T-helper 1 cell treated with Interleukin-12 subunit alpha and Interleukin-12 subunit beta and Interleukin-4 antibody, amounts not matched to agents 30 ng/mL and 1 ng/mL, for 36 hours (primary cell): ENCODE results near the gene TAF4B. TPM values are rescaled to one million over a fixed set of nuclear protein-coding genes. Genes with fewer than 3 reads are reported as not detected.

Source experiments
- intact Hi-C: fragments of 100-400 bp; cut with micrococcal nuclease; formaldehyde crosslinking; loops from one replicate; pipeline ENCODE4 v1.15.1; 2024
- total RNA-seq: library from RNA; stranded (reverse); gene quantifications from 2 replicates; pipeline ENCODE4 v1.2.3, GENCODE V29; 2022

The TAF4B gene
- total RNA-seq, 1 donor from 2014 or later: 9.4 TPM

DNA sequence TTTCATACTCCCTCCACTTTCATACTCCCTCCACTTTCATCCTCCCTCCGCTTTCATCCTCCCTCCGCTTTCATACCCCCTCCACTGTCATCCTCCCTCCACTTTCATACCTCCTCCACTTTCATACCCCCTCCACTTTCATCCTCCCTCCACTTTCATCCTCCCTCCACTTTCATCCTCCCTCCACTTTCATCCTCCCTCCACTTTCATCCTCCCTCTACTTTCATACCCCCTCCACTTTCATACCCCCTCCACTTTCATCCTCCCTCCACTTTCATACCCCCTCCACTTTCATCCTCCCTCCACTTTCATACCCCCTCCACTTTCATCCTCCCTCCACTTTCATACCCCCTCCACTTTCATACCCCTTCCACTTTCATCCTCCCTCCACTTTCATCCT lies 77.0 kb downstream of the TAF4B start:
- intact Hi-C loops: loop anchor here (10.0 kb wide), 1 partner anchor 242 kb away; the partner anchor contains the start of gene KCTD1

DNA sequence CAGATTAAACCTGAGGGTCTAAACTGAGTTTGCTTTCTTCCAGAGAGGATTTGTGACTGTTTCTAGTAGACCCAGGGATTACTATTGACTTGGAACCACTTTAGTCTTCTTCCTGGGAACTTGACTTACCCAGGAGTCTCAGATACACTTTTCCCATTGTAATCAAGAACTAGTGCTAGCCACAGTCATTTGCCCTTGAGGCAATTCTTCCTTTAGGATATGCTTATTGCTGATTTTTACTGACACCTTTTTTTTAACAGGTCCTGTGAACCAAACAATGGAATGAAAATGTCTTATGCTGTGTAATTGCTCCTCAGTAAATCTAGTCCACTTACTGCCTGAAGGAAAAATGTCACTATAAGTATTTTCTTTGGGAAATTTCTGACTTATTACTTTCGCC lies 78.3 kb downstream of the TAF4B start:
- intact Hi-C loops: loop anchor here (10.0 kb wide), 1 partner anchor 240 kb away; the partner anchor contains the start of gene KCTD1

DNA sequence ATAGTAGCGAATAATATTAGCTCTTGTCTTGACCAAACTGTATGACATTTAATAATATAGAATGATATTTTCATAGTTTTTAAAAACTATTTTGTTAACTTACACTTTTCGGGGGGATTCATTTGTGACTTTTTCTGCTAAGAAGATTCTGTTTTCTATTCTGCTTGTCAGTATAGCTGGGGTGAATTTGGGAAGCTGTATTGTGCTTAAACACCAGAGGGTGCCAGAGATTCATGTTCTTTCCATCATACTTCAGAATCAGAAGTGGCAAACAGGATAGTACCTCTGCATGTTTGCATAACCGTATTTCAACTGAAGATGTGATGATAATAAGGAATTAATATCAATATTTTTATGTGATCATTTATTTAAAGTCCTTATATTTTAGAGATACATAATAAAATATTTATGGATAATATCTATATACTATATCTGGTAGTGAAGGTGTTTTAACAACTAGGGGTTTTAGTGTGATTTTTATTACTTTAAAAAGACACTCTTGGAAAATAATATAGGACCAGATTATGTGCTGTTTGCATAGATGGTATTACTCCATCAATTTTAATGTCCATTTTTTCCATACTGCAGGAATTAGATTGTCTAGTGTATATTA lies 81.0 kb downstream of the TAF4B start:
- intact Hi-C loops: loop anchor here (1.0 to 10.0 kb wide), 4 partner anchors 76 to 1292 kb away; partner anchors contain the start of gene KCTD1

DNA sequence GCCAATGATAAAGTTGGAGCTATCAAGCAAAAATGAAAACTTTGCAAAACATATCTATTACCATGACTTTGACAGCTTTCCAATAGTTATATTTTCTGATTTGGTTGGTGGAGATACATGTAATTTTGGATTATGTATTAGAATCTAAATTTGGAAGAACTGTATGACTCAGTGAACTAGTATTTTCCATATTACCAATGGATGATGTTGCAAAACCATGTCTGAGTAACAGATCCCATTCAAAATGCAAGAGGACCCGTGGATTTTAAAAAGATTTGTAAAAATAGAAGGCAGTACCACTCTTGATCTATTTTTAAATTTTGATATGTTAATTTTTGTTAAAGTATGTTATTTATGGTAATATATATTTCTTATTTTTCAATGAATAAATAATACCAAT lies 83.0 kb downstream of the TAF4B start:
- intact Hi-C loops: loop anchor here (10.0 kb wide), 1 partner anchor 236 kb away; the partner anchor contains the start of gene KCTD1

DNA sequence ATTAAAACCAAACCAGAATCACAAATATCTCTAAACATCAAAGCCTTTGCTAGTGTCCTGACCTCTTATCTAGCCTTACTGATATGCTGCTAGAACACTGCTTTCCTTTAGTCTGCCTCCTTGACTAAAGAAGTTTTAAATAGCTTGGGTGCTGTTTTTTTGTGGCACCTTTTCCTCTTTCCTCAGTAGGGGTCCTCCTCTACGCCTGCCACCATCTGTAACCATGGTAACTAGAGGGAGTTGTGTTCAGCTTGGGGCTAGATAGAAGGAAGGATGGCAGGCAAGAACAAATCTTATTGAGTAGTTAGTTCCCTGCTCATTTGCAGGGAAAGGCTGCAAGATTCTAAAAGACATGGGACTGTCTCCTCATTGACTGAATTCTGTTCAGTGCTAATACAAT lies 86.0 kb downstream of the TAF4B start:
- intact Hi-C loops: no loop called here

DNA sequence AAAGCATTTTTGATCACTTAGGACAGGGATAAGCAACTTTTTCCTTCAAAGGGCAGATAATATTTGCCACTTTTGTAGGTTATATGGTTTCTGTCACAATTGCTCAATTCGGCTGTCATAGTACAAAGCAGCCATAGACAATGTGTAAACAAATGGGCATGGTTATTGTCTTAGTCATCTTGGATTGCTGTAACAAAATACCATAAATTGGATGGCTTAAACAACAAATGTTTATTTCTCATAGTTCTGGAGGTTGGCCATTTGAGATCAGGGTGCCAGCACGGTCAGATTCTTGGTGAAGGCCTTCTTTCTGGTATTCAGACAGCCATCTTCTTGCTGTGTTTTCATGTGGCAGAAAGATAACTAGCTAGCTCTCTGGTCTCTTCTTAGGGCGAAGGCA lies 91.2 kb downstream of the TAF4B start:
- intact Hi-C loops: no loop called here

DNA sequence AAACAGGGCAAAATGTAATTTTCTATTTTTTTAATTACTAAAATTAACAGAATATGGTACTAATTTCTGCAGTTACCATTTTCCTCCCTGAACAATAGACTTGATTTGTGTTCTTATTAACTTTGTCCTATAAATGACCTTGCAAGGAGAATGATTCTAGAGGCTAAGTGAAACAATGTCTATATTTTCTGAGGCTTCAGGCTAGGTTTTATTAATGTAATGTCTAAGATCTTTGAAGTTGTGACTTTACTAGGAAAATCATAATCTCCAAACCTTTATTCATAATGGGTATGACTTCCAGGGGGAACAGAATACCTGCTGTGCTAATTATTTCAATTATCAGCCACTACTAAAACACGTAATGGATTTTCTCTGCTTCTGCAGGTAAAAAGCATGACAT lies 94.4 kb downstream of the TAF4B start:
- intact Hi-C loops: no loop called here

DNA sequence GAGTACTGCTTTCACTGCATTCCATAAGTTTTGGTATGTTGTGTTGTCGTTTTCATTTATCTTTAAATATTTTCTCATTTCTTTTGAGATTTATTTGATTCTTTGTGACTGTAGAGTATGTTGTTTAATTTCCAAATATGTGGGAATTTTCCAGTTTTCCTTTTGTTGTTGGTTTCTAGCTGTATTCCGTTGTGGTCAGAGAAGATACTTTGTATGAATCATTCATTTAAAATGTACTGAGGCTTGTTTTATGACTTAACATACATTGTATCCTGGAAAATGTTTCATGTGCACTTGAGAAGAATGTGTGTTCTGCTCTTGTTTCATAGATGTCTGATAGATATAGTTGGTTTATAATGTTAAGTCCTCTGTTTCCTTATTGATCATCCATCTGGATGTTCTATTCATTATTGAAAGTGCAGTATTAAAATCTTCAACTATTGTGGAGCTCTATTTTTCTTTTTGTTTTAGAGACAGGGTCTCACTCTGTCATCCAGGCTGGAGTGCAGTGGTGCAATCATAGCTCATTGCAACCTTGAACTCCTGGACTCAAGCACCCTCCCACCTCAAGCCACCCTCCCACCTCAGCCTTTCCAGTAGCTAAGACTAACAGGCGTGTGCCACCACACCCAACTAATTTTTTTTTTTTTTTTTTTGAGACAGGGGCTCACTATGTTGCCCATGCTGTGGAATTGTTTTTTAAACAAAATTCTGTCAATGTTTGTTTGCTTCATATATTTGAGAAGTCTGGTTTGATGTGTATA lies 96.8 kb downstream of the TAF4B start:
- intact Hi-C loops: no loop called here

DNA sequence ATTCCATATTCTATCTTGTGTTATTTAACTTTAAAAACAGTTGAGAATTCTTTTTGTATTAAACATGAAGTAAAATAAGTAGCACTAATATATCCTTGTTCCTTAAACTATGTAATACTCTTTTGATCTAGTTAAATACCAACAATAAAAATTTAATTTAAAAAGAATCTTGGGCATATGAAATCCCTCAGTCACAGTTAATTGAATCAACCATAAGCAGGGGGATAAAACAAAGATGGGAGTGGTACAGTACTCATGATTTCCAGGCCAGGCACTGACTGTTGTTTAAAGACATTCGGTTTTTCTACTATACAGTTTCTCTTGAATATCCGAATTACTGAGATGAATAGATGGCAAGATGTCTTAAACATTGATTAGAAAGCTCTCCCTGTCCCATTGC lies 99.5 kb downstream of the TAF4B start:
- intact Hi-C loops: no loop called here

DNA sequence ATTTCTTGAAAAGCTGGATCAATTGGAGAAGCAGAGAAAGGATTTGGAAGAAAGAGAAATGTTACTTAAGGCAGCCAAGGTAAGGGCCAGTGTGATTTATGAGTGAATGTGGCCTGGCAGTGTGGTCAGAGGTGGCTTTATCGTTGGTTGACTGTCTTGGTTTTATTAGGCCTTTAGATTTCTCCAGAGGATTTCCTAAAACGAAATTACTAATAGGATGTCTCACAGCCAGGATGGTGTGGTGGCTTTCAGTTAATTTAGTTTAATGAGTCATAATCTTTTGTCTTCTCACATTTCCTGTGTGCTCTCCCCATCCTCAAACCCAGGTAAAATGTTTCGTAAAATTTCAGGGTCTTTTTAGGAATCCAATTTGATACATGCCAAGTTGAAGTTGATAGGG lies 100.8 kb downstream of the TAF4B start:
- intact Hi-C loops: no loop called here

DNA sequence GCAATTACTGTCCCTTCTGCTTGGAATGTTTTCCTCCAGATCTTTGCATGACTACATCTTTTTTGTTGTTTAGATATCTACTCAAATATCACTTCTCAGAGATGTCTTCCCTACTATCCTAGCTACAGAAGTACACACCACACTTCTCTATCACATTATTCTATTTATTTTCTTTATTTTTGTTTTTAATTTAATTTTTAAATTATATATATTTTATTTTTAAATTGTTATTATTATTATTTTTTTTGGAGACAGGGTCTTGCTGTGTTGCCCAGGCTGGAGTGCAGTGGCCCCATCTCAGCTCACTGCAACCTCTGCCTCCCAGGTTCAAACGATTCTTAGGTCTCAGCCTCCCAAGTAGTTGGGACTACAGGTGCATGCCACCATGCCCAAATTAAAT lies 106.7 kb downstream of the TAF4B start:
- intact Hi-C loops: no loop called here

DNA sequence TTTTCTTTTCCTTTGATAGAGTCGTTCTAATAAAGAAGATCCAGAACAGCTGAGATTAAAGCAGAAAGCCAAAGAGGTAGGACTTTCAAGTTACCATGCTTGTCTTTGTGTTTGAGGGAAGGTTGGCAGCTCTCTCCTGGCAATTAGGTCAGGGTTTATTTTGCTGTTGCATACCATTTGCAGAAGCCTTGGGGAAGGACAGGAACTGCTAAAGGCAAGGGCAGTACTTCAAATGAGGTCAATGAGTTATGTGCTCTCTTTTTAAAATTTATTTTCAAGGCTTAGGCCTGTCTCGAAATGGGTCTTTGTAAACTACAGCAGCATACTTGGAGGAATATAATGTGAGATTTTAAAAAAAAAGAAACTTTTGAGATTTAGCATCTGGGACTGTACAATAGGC lies 108.9 kb downstream of the TAF4B start:
- intact Hi-C loops: no loop called here

DNA sequence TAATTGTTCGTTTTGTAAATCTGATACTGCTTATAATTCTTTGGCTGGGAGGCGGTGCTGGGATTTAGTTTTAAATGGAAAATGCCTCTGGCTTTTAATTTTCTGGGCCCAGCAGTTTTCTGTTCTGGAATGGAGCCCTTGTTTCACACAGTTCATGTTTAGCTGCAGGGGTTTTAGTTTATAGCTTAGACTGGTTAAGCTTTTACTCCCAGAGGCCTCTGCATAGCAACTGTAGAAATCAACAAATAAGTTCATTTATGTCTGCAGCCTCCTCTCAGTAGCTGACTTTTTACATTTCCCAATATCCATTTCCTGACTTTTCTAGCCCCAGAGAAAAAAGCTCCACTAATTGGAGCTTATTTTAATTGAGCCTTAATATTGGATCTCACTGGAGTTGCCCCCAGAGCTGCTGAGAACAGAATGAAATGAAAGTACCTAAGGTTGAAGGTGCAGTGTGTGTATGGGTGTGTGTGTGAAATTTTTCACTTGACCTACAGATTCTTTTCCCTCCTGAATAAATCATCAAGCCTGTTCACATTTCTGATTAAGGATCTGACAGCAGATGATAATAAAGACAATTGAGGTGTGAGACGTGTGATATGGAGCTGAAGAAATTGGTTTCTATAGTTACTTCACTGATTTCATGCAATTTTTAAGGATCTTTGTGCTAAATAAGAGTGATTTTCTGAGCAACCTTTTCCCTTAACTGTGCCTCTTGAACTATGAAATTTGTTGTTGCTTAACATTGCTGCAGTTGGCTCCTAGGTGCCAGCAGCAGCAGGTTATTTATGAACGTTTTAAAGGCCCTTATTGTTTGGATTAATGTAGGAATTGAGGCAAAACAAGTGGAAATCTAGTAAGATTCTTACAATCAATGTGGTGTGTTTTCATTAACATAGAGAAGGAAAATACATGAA lies 109.6 kb downstream of the TAF4B start:
- intact Hi-C loops: no loop called here

DNA sequence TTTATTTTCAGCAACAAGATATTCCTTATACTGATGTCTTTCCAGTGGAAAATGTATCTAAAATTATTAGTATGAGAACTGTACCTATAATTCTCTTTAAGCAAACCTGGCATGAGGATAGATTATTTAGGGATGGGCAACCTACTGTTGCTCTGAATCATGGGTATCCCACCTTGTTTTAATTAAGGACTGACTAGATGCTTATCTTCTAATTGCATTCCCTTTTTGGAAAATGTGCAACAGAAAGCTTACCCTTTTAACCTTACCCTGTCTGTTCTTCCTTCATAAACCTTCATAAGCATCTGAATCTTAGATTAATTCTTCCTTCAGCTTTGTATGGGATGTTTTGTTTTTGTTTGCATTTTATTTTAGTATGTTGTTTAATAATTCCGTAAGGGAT lies 110.3 kb downstream of the TAF4B start:
- intact Hi-C loops: no loop called here

DNA sequence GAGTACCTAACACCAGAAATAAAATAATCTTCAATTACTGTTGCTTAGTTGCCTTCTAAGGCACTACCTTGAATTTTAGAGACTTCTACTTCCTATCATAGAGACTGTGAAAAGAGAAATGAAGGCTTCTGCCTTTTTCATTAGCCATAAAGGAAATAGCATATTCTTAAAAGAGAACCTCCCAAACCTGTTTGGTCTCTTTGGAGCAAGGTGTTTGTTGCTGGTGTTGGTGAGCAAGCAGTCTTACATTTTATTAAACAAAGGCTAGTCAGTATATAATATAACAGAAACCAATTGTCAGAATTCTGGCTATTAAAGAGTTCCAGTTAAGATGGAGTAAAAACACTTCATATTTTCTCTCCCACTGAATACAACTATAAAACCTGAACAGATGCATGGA lies 116.4 kb downstream of the TAF4B start:
- intact Hi-C loops: no loop called here

DNA sequence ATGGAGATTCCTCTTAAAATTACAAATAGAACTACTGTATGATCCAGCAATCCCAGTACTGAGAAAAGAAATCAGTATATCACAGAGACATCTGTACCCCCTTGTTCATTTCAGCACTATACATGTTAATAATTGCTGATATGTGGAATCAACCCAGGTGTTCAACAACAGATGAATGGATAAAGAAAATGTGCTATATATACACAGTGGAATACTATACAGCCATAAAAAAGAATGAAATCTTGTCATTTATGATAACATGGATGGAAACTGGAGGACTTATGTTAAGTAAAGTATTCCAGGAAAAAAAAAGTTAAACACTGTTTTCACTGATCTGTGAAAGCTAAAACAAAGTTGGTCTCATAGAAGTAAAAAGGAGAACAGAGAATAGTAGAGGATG lies 124.7 kb downstream of the TAF4B start:
- intact Hi-C loops: no loop called here

DNA sequence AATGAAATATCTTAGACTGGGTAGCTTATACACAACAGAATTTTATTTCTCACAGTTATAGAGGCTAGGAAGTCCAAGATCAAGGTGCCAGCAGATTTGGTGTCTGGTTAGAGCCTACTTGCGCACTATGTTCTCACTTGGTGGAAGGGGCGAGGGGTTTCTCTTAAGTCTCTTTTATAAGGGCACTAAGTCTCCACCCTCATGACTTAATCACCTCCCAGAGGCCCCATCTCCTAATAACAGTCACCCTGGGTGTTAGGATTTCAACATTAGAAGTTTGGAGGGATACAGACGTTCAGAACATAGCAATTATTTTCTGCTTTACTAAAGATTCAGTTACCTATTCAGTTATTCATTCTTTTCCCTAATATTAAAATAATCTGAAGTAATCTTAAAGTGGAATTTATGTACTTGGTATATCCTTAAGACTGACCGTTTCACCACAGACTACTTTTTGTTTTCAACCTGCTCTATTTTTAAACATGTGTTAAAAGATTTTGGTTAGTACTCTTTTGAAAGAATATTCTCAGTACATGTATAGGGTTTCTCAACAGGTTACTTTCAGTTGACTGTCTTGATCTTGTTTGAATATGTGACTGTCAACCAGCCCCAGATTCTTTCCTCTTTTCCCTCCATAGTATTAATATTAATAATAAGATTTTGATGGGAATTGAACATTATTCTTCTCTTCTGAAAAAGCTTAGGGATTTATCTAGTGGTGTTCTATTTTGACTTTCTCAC lies 130.0 kb downstream of the TAF4B start:
- intact Hi-C loops: no loop called here

DNA sequence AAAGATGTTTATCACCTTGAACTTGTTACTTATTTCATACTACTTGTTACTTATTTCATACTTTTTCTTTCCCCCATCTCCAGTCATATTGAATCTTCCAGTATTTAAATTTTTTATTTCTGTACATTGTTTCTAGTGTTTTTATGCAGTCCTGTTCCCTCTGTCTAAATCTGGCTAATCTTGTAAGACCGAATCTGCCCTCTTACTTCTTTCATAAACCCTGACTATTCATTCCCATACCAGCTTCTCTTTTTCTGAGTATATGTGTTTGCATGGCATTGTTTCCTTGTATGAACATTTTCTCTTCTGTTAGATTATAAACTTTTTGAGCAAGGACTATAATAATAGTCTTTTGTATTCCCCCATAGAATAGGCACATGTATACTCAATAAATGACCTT lies 131.7 kb downstream of the TAF4B start:
- intact Hi-C loops: no loop called here

DNA sequence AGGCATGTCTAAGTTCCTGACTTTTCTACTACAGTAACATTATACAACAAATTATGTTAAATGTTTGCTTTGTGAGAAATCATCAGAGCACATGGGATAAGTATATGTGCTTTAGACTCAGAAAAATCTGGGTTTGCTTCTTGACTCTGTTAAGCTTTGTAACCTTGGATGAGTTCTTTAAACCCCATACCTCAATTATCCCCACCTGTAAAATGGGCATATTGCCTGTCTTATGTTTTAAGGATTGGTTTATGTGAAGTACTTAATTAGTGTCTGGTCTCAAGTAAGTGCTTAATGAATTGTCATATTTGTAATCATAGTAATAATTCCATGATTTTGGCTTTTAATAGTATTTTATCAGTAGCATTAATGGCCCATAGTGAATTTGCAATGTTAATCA lies 135.8 kb downstream of the TAF4B start:
- intact Hi-C loops: no loop called here

DNA sequence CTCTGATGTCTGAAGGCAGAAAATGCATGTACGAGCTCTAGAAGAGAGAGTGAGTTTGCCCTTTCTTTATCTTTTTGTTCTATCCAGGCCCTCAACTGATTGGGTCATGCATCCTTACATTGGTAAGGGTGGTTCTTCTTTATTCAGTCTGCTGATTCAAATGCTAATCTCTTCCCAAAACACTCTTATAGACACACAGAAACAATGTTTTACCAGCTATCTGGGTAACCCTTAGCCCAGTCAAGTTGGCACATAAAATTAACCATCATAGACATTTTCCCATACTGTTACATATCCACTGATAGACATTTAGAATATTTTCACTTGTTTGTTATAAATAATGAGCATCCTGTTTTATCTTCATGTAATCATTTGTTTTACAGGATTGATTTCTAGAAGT lies 141.2 kb downstream of the TAF4B start:
- intact Hi-C loops: no loop called here

DNA sequence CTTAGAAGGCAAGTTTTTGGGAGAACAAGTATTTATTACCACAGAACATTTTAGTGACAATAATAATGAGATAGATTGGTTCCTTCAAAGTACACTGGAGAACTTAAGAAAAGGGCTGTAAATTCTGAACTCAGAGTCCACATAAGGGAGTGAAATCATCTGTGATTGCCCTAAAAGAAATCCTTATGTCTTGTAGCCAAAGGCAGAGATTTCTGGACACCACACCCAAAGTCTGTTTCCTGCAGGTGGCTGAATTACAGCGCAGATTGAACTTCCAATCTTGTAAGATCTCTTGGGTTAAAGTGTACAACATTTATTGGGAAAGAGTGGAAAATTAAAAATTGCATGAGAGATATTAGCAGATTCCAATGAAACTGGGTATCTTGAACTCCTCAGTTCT lies 143.8 kb downstream of the TAF4B start:
- intact Hi-C loops: no loop called here
